AG10803 (cell line): ENCODE results near the gene GMEB2.

ENCODE experiments used
- DNase-seq: peaks from one replicate; pipeline ENCODE4 v3.0.0; 2010; ENCODE audit warnings: low read depth
- H3K4me3 ChIP-seq: 2 replicates; pipeline ENCODE4 v1.5.1; 2011; ENCODE audit warnings: mild to moderate bottlenecking, low read length, control low read depth
- TF ChIP-seq, protein P1 (sequence below): conservative IDR thresholded peaks from 2 replicates; pipeline ENCODE4 v1.5.1; 2011; ENCODE audit warnings: mild to moderate bottlenecking, low read length, control low read depth, inconsistent platforms

GMEB2 gene

DNA sequence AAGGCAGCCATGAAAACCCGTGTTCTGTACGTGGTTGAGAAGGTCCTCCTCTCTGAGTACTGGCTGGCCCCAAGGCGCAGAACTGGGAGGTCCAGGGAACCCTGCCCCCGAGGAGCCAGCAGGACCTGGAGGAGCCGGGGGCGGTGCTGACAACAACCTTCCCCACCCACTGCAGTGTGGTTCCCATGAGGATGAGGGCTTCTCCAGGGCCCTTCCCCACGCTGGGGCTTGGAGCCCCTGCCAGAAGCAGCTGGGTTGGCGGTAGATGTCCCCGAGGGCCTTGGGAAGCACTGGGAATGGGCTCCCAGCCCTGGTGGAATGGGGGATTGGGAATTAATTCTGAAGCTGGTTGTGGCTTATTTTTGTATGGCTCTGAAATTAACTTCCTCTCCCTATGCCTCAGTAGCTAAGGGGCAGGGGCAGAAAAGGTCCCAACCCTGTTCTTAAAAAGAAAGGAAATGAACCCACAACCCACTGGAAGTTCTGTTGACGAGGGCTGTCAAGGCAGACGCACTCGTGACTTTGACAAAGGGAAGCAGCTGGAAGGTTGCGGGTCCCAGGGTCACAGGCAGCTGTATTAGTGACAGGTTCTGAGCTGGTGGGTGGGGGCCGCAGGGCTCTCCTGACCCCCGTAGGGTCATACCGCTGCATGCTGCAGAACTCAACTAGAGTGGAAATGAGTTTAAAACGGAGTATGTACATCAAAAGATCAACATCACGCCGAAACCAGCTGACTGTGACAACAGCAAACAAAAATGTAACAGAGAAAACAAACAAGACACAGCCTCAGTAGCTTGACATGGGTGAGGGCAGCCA, 38.9 kb downstream of the GMEB2 start:
- TF ChIP-seq, protein P1, sequence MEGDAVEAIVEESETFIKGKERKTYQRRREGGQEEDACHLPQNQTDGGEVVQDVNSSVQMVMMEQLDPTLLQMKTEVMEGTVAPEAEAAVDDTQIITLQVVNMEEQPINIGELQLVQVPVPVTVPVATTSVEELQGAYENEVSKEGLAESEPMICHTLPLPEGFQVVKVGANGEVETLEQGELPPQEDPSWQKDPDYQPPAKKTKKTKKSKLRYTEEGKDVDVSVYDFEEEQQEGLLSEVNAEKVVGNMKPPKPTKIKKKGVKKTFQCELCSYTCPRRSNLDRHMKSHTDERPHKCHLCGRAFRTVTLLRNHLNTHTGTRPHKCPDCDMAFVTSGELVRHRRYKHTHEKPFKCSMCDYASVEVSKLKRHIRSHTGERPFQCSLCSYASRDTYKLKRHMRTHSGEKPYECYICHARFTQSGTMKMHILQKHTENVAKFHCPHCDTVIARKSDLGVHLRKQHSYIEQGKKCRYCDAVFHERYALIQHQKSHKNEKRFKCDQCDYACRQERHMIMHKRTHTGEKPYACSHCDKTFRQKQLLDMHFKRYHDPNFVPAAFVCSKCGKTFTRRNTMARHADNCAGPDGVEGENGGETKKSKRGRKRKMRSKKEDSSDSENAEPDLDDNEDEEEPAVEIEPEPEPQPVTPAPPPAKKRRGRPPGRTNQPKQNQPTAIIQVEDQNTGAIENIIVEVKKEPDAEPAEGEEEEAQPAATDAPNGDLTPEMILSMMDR = no peak
- no peak overlapping the region for H3K4me3 ChIP-seq
- DNase-seq = no peak

GRCh38 chr20:63587256-63587655, 39.6 kb downstream of the GMEB2 start:
- no peak for DNase-seq
- no peak overlapping the region for H3K4me3 ChIP-seq
- TF ChIP-seq, protein P1 = no peak

- no peak overlapping the region for H3K4me3 ChIP-seq
- TF ChIP-seq, protein P1 = no peak
- DNase-seq = no peak
Measured at GRCh38 chr20:63586797-63587196, 40.1 kb downstream of the GMEB2 start.

GRCh38 chr20:63585616-63586565, 41.0 kb downstream of the GMEB2 start:
- no peak overlapping the region for H3K4me3 ChIP-seq
- no peak for DNase-seq
- TF ChIP-seq, protein P1 = no peak

- no peak overlapping the region for H3K4me3 ChIP-seq
- TF ChIP-seq, protein P1 = no peak
- DNase-seq = no peak
Measured at GRCh38 chr20:63582382-63583063, 44.4 kb downstream of the GMEB2 start.

- H3K4me3 ChIP-seq = no peak overlapping the region
- peak; percentile 24 for DNase-seq
- TF ChIP-seq, protein P1 = peak; percentile 49
Measured at GRCh38 chr20:63580796-63581461, 46.0 kb downstream of the GMEB2 start.
